GM19239 (cell line): ENCODE results near the gene NMD3.
"Not testable (repeated sequence)": the region's sequence is repeated elsewhere in the genome, so short reads cannot be mapped to it uniquely, and the experiment has no call there.

Experiments
- DNase-seq: peaks from one replicate; pipeline ENCODE4 v3.0.0; 2011; ENCODE audit warnings: low spot score; ENCODE audit not compliant: insufficient read length
- FAIRE-seq: peaks from 2 replicates; lab custom pipeline; 2011; peaks lifted over from hg19 to GRCh38; lab: Jason Lieb, UNC

The NMD3 gene

DNA sequence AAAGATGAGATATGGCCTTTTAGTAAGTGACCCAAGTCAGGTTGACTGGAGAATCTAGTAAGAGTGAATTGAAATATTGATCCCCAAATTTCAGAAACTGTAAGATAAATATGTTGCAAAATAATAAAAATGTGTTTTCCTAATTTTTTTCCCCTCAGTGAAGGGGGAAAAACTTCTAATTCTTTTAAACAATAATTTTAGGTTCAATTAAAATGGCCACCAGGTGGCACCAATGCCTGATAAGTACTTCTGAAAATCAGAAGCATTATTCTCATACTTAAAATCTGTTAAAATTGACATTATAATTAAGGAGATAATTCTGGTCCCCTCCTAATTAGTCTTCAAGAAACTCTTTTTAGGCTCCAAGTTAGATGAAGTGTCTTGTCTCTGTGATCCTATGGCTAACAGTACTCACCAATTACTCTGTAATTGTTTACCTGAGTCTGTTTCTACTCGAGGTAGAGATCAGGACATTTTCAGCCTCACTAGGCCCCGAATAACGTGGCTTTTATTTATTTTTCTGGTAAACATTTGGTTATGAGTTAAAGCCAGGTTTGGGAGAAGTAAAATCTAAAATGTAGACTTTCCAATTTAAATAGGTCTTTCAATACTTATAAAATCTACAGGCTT is 52.6 kb downstream of the NMD3 start:
- DNase-seq (no peak), FAIRE-seq (peak; percentile 57)

DNA sequence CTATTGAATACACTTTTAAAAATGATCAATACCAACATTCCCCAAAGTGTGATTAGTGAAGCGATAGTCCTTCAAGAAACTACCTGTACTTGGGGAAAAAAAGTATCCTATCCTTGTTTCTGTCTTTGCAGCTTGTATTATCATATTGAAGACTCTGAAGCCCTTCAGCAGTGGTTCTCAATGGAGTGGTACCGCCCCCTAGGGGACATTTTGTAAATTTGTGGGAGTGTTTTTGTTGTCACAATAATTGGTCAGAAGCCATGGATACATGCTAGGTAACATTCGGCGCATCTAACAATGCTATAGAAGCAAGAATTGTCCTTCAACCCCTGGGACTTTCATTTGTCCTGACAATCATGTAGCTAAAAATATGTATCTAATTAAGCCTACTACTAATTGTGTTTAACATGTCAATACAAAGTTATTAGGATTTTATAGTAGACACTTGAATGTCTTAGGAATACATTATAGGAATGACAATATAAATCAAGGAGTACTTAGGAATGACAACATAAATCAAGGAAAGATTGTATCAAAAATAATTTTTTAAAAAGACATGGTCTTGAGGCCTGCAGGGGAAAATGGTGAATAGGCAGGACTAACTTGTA is 53.7 kb downstream of the NMD3 start:
- peak; percentile 9 for DNase-seq
- peak; percentile 94 for FAIRE-seq

DNA sequence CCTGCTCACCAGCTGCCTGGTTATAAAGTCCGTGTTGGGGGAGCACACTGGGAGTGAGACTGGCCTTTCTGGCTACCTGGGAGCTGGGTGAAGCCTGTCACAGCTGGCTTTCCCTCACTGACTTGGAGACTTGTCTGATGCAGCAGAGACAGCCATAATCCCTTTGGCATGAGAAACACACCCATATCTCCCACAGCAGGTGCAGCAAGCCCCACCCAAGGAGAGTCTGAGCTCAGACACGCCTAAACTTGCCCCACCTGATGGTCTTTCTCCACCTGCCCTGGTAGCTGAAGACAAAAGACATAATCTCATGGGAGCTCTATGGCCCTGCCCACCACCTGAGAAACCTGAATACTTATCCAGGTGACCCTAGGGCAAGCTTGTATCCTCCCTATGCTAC is 54.8 kb downstream of the NMD3 start:
- FAIRE-seq (no peak), DNase-seq (no peak)

DNA sequence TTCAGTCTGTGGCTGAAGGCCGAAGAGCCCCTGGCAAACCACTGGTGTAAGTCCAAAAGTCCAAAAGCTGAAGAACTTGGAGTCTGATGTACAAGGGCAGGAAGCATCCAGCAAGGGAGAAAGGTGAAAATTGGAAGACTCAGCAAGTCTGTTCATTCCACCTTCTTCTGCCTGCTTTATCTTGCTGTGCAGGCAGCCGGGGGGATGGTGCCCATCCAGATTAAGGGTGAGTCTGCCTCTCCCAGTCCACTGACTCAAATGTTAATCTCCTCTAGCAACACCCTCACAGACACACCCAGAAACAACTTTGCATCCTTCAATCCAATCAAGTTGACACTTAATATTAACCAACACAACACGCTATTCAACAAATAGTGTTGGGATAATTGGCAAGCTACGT is 61.3 kb downstream of the NMD3 start:
- not testable (repeated sequence) for DNase-seq, FAIRE-seq

DNA sequence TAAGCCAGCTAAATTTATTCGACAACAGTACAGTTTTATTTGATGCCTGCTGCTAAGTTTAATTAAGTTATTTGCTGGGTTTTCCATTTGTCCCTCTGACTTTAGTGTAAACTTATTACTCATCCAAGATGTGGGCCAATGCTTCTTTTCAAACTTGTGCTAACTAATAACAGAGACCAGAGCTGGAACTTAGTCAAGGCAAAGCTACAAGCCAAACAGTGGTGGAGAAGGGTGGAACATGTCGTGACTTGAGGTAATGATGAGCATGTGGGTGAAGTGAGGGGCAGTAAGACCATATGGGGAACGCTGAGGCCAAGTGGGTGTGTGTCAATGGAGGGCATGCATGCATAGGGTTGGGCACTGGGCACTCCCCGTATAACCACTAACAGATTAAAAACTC is 63.9 kb downstream of the NMD3 start:
- FAIRE-seq (no peak), DNase-seq (no peak)

DNA sequence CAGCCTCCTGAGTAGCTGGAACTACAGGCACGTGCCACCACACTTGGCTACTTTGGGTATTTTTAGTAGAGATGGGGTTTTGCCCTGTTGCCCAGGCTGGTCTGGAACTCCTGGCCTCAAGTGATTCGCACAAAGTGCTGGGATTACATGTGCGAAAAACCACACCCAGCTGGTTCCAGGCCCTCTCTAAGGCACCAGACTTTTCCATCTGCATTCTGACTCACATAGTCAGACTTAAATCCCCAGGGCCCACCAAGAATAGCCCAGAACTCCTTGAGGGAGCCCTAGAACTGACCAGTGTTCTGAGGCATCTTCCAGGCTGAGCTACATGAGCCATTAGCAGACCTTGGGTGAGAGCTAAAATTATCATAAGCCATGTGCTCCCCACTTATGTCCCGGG is 68.1 kb downstream of the NMD3 start:
- FAIRE-seq = no peak
- no peak for DNase-seq

DNA sequence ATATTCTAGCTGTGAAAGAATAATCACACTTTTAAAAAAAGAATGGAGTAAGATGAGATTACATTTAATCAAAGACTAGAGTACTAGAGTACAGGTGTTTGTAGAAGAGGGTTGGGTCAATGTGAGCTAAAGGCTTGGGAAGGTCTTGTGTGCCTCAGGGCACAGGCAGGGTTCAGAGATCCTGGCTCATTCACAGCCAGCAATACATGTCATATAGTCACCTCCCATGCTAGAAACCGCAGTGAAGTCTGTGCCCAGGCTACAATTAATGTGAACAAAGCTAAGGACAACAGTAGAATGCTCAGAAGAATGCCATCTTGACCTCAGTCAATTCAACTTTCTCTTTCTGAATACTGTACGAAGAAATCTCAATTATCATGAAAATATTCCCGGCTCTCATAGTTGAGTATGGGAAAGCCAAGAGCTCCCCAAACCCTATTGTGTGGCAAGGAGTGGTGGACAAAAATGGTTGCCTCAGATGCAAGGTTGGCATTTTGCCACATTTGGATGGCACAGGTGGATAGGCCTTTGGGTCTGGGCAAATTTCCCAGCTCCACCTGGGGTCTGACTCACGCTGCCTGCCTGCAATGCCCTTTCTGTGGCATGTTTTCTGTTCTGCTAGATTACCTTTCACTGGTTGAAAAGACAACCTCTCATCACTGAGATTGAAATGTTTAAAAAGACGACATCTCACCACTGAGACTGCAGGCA is 70.2 kb downstream of the NMD3 start:
- FAIRE-seq (no peak), DNase-seq (no peak)

DNA sequence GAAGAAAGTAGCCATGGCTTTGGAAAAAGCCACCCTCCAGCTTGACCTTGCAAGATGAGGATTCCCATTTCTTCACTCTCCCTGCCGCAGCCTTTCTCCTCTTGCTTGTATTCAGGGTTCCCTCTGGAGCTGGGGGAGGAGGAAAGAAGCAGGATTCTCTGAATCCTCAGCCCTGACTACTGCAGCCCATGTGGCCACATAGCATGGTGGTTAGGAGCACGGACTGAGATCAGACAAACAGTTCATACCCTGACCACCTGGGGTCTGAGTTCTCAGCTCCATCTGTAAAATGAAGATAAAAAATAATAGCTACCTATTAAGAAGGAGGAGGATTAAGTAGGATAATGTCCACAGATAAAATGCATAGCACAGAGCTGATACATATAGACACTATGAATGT is 72.3 kb downstream of the NMD3 start:
- no peak for DNase-seq
- no peak for FAIRE-seq

DNA sequence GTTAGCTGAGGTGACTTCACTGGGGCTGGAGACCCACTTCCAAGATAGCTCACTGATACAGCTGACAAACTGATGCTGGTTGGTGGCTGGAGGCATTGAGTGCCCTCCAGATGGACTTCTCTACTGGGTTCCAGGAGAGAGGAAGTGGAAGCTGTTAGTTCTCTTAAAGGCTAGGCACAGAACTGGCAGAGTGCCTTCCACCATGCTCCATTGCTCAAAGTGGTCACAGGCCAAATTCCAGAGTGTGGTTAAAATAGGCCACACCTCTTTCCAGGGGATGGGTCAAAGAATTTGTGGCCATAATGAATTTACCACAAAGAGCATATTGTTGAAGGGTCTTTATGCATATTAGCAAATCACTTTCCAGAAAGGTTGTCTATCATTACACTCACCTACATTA is 74.2 kb downstream of the NMD3 start:
- no peak for FAIRE-seq
- no peak for DNase-seq

DNA sequence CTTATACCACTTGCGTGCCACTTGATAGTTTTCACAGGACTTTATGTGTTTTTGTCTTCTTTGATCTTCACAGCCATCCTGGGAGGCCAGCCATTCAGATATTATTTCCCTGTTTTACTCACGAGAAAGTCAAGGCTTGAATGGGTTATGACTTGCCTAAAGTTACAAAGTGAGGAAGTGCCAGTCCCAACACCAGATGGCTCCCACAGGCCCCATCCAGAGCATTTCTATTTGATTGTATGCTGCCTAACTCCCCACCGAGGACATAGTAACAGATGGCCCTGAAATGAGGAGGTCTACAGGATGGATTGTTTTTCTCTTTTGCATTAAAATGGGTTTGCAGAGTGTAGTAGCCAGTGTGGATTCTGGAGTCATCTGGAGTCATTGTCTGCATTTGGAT is 75.7 kb downstream of the NMD3 start:
- no peak for DNase-seq

More for the DNA sequence above, 75.7 kb downstream of the NMD3 start:
- no peak for FAIRE-seq
